ENCODE results near the gene CHCHD6.

CHCHD6 gene

GRCh38 chr3:126699011-126699410 is 5.0 kb upstream of the CHCHD6 start:
- no peak for DNase-seq (ENCODE audit: low read depth, low spot score)
- H3K27ac ChIP-seq = no peak overlapping the region

DNA sequence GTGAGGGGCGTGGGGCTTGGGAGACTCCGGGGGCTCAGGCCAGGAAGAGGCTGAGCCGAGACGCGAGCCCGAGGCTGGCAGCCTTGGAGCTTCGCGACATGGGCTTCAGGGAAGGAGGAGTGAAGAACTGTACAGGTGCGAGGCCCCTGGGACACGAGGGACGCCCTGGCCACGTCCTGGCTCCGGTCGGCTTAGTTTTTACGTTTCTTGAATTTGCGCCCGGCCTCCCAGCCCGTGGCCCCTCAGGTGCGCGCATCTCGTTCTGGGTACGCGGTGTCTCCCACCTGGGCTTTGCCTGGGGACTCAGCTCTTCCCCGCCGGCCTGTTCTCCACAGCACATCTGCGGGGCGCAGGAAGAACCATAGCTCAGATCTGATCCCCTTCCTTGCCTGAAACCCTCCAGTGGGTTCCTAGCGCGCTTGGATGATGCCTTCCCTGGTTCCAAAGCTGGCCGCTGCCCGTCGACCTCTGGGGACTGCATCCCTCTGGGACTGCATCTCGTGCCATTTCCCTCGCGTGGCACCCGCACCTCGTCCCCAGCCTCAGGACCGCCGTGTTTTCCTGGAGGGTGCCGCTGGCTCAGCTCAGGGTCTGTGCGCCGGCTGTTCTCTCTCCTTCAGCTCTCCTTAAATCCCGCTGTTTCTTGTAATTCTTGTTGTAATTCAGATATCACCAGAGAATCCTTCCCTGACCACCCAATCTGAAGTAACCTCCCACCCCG is 614 bp downstream of the CHCHD6 start:
- DNase-seq (ENCODE audit: low read depth, low spot score) = no peak
- no peak overlapping the region for H3K27ac ChIP-seq

DNA sequence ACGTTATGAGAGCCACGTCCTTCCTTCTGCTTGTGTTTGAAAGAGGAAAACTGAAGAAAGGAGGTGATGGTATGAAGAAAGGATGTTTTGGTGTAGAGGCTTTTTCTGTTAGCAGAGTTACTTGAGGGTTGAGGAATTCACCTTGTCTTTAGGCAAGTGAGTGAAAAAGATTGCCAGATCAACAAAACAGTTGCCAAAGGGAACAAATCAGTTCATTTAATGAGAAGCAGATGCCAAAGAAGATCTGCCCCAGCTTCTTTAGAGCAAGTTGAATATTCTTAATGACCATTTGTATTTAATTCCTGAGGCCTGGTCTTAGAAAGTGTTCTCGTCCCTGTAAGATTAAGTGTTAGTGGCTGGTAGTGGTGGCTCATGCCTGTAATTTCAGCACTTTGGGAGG is 2.6 kb downstream of the CHCHD6 start:
- no peak for DNase-seq (ENCODE audit: low read depth, low spot score)
- no peak overlapping the region for H3K27ac ChIP-seq

GRCh38 chr3:126711121-126711760 is 7.2 kb downstream of the CHCHD6 start:
- no peak for DNase-seq (ENCODE audit: low read depth, low spot score)
- H3K27ac ChIP-seq = no peak overlapping the region

DNA sequence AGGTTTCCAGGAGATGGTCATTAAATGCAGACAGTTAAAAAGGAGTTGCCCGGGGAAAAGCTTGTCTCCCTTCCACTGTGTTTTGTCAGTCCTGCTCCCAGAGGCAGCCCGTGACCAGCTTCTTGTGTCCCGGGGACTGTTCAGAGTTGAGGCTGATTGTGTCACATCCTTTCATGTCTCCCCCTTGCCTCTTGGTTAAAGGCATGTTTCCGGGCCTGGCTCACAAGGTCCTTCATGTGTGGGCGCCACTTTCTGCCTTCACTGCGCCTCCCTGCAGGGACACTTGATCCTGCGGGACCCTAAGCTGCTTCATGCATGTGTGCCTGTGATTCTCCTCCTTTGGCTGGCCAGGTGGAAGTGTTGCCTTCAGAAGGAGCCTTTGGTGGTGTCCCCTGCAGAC is 9.2 kb downstream of the CHCHD6 start:
- DNase-seq (ENCODE audit: low read depth, low spot score) = no peak
- H3K27ac ChIP-seq = no peak overlapping the region

GRCh38 chr3:126714276-126714900 is 10.3 kb downstream of the CHCHD6 start:
- no peak for DNase-seq (ENCODE audit: low read depth, low spot score)
- H3K27ac ChIP-seq = no peak overlapping the region

DNA sequence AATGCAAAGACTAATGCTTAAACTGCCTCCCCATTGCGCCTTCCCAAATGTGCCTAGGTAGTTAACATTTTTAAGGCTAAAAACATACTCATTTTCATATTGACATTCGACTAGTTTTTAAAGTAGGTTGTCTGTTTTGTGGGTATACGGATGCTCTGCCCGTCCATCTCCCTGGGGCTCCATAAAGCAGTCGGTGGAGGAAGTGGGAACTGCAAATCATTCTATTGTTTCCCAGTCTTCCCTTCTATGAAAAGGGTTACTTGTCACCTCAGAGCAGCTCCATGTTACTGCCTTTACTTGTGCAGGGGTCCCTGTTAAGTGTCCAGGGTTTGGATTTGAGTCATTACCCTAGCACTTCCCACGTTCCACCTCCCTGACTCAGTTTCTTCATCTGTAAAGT is 10.9 kb downstream of the CHCHD6 start:
- no peak for DNase-seq (ENCODE audit: low read depth, low spot score)

DNA sequence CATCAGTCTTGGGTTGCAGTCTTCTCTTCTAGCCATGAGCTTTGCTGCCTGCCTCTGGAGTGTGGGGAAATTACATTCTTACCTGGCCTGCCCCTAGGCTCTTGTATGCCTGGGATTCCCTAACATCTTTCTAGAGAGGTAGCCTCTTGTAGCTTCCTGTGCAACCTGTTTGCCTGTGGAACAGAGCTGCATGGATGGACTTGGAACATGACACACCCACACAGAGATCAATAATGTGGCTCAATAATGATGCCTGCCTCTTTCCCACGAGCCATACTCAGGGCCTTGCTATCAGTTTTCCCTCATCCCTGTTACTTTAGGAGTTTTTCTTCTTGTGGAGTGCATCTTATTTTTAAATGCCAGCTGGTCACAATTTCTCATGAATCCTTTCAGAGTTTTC is 11.4 kb downstream of the CHCHD6 start:
- DNase-seq (ENCODE audit: low read depth, low spot score) = no peak
- H3K27ac ChIP-seq = no peak overlapping the region

More for the DNA sequence above, 10.9 kb downstream of the CHCHD6 start:
- H3K27ac ChIP-seq = no peak overlapping the region

DNA sequence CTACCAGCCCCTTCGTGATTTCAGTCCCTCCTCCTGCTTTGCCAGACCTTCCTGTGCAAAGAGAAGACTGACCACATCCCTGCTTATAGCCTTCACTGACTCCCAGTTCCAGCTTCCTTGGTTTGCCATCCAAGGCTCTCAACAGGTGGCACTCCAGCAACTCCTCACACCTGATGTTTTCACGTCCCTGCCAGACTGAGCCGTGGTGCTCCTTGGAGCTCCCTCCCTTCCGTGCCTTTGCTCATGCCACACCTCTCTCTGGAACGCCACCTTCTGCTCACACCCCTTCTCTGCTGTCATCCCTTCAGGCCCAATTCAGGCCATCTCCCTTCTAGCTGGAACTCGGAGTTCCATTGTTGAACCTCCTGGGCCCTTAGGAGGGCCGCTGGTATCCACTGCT is 12.0 kb downstream of the CHCHD6 start:
- DNase-seq (ENCODE audit: low read depth, low spot score) = no peak

DNA sequence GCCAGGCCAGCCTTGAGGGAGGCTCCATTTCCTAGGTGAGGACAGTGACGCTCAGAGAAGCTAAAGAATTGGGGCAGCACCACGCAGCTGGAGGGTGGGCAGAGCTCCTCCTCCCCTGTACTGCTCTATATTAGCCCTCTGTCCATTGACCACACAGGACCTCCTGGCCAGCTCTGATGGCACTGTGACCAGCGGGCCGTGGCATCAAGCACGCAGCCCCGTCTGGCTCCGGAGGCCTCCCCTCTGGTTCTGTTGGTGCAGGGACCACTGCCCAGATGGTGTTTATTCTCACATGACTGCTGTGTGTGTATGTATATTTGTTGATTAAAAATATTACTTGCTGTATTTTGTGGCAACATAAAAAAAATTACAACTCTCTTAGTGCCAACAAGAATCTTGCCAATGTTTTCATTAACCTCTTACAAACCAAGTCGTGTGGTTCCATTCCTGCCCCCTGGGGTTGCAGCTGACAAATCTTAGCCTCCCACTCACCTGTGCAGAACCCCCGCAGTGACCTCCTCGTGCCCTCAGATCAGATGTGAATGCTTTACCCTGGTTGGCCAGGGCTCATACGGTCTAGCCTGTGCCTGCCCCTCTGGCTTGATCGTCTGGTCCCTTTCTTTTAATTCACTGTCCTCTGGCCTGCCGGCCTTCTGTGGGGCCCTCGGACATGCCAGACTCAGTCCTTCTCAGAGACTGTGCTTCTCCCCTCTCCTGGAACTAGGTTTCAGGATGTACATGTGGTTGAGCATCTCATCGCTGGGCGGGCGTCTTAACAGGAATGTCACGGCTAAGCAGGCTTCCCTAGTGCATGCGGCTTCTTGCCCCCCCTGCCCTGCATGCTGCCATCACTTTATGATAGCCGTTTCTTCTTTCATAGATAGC is 14.8 kb downstream of the CHCHD6 start:
- no peak overlapping the region for H3K27ac ChIP-seq
- DNase-seq (ENCODE audit: low read depth, low spot score) = no peak

More for the DNA sequence above, 12.0 kb downstream of the CHCHD6 start:
- H3K27ac ChIP-seq = no peak overlapping the region

GRCh38 chr3:126720596-126720995 is 16.6 kb downstream of the CHCHD6 start:
- no peak for DNase-seq (ENCODE audit: low read depth, low spot score)
- H3K27ac ChIP-seq = no peak overlapping the region

DNA sequence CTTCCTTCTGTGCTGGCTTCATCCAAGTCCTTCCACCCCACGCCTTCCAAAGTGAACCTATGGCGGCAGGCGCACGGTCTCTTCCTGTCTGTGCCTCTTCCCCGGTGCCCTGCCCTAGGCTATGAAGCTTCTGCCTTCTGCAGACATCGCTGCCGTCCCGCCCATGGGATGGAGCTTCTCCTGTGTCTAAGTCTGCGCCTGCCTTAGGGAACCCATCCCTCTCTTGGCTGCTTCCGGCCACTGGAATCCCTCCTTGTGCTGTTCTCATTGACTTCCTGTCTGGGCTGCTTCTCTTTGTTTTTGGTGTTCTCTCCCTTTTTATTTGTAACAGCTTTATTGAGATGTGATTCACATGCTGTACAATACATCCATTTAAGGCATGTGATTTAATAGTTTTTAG is 17.2 kb downstream of the CHCHD6 start:
- no peak overlapping the region for H3K27ac ChIP-seq
- no peak for DNase-seq (ENCODE audit: low read depth, low spot score)

DNA sequence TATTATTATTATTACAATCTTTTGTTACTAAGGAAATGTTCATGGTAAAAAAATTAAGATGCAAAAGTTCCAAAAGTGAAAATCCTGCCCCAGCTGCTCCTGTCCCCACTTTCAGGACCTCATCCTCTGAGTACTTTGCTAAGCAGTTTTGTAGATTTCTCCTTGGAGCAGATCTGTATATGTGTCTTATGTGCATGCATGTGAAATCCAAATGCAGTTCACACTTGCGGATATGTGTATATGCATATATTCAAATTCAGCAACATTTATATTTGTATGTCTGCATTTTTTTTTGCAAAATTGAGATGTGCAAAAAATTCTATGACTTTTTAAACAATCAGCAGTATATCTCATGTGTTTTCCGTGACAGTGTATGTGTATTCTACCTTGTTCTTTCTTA is 19.2 kb downstream of the CHCHD6 start:
- H3K27ac ChIP-seq = no peak overlapping the region

GRCh38 chr3:126723801-126724200 is 19.8 kb downstream of the CHCHD6 start:
- no peak for DNase-seq (ENCODE audit: low read depth, low spot score)
- no peak overlapping the region for H3K27ac ChIP-seq

More for the DNA sequence above, 19.2 kb downstream of the CHCHD6 start:
- DNase-seq (ENCODE audit: low read depth, low spot score) = no peak

- DNase-seq (ENCODE audit: low read depth, low spot score) = no peak
- H3K27ac ChIP-seq = no peak overlapping the region
These were observed 24.6 kb downstream of the CHCHD6 start for GRCh38 chr3:126728680-126729079.

DNA sequence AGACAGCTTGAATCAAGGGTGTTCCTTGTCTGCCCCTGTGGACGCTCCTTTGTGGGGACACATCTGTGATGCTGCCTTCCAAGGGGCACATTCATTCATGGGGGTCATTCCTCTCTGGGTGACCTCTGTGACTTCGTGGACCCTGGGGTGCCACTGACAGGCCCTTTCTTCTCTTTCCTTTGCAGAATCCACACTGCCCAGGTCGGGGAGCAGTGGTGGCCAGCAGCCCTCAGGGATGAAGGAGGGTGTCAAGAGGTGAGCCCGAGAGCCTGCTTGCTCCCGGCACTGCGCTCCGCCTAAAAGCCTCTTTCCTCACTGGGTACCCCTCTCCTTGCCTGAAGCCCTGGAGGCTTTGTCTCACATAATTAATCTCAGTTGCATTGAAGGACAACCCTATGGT is 26.3 kb downstream of the CHCHD6 start:
- no peak for DNase-seq (ENCODE audit: low read depth, low spot score)
- H3K27ac ChIP-seq = no peak overlapping the region

DNA sequence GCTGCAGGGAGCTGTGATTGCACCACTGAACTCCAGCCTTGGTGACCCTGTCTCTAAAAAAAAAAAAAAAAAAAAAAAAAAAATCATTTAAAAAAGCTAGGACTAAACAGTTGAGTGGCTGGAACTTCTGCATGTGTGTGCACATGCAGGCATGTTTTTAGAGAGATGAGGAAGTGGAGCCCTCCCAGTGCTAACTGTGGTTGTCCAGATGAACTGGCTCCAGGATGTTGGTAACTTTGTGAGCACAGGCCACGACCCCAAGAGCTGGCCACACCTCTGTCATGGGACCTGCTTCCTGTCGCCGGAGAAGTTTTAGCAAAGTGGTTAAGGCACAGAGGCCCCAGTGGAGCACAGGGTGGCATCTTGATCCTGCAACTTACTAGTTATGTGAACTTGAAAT is 27.0 kb downstream of the CHCHD6 start:
- DNase-seq (ENCODE audit: low read depth, low spot score) = no peak
- no peak overlapping the region for H3K27ac ChIP-seq

DNA sequence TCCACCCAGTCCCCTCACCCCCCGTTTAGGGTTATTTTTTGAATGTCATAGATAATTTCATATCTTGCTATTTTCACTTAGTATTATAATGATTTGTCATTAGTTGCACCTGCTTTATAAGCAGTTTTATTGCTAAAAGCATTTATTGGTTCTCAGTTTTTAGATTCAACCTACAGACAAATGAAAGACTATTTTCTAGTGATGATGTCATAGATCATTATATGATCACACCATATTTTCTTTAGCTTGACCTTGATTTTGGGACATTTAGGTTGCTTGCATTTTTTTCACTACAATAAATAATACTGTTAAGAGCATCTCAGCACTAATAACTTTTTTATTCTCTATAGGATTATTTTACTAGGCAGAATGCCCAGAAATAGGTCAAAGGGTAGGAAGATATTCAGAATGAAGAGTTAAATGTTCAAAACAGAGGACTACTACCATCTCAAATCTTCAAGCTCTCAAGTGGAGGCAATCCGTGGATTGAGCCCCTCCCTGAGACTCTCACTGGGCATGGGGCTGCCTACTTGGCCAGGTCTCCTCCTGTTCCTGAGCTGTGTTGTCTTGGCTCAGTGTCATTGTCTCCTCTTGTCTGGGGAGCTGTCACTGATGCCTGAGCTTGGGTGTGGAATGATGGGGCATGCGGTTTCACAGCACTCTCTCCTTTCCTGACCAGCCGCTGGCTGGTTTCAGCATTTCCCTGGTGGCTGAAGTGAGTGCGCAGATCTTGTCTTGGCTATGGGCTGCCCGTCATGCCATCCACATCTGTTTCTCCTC is 28.4 kb downstream of the CHCHD6 start:
- H3K27ac ChIP-seq = no peak overlapping the region
- DNase-seq (ENCODE audit: low read depth, low spot score) = no peak

GRCh38 chr3:126733061-126733430 is 29.0 kb downstream of the CHCHD6 start:
- no peak for DNase-seq (ENCODE audit: low read depth, low spot score)
- H3K27ac ChIP-seq = no peak overlapping the region
